ENCODE data around the gene ITPR2.

The ITPR2 gene

GRCh38 chr12:26631846-26632245 is 201.1 kb downstream of the ITPR2 start:
- no peak for TF ChIP-seq POLR2AphosphoS5 (IDR thresholded peaks at IDR 0.05; ENCODE audit: low read depth, low read length)
- TF ChIP-seq REST (IDR thresholded peaks at IDR 0.05; ENCODE audit: insufficient read depth in 1 of 2, low read depth in 2 of 2, low read length in 2 of 2): no peak
- no peak for TF ChIP-seq FOXP2 (optimal IDR thresholded peaks at IDR 0.05; ENCODE audit: borderline replicate concordance, extremely low read depth, extremely low read length, insufficient read depth)
- TF ChIP-seq TAF1 (IDR thresholded peaks at IDR 0.05; ENCODE audit: borderline replicate concordance, insufficient read depth, low read length): no peak
- no peak for TF ChIP-seq SIN3A (IDR thresholded peaks at IDR 0.05; ENCODE audit: borderline replicate concordance, insufficient read depth, low read length)

- TF ChIP-seq SIN3A (IDR thresholded peaks at IDR 0.05; ENCODE audit: borderline replicate concordance, insufficient read depth, low read length) (no peak), POLR2AphosphoS5 (IDR thresholded peaks at IDR 0.05; ENCODE audit: low read depth, low read length) (no peak), REST (IDR thresholded peaks at IDR 0.05; ENCODE audit: insufficient read depth in 1 of 2, low read depth in 2 of 2, low read length in 2 of 2) (no peak), FOXP2 (optimal IDR thresholded peaks at IDR 0.05; ENCODE audit: borderline replicate concordance, extremely low read depth, extremely low read length, insufficient read depth) (no peak), TAF1 (IDR thresholded peaks at IDR 0.05; ENCODE audit: borderline replicate concordance, insufficient read depth, low read length) (no peak)
Observed at GRCh38 chr12:26630546-26631027, 202.4 kb downstream of the ITPR2 start.

GRCh38 chr12:26629864-26630263 is 203.1 kb downstream of the ITPR2 start:
- TF ChIP-seq REST (IDR thresholded peaks at IDR 0.05; ENCODE audit: insufficient read depth in 1 of 2, low read depth in 2 of 2, low read length in 2 of 2) (no peak), POLR2AphosphoS5 (IDR thresholded peaks at IDR 0.05; ENCODE audit: low read depth, low read length) (no peak), SIN3A (IDR thresholded peaks at IDR 0.05; ENCODE audit: borderline replicate concordance, insufficient read depth, low read length) (no peak), TAF1 (IDR thresholded peaks at IDR 0.05; ENCODE audit: borderline replicate concordance, insufficient read depth, low read length) (no peak), FOXP2 (optimal IDR thresholded peaks at IDR 0.05; ENCODE audit: borderline replicate concordance, extremely low read depth, extremely low read length, insufficient read depth) (no peak)

- no peak for TF ChIP-seq SIN3A (IDR thresholded peaks at IDR 0.05; ENCODE audit: borderline replicate concordance, insufficient read depth, low read length)
- TF ChIP-seq TAF1 (IDR thresholded peaks at IDR 0.05; ENCODE audit: borderline replicate concordance, insufficient read depth, low read length): no peak
- TF ChIP-seq REST (IDR thresholded peaks at IDR 0.05; ENCODE audit: insufficient read depth in 1 of 2, low read depth in 2 of 2, low read length in 2 of 2): no peak
Observed at GRCh38 chr12:26628234-26628633, 204.8 kb downstream of the ITPR2 start.

- no peak for TF ChIP-seq REST (IDR thresholded peaks at IDR 0.05; ENCODE audit: insufficient read depth in 1 of 2, low read depth in 2 of 2, low read length in 2 of 2)
- no peak for TF ChIP-seq TAF1 (IDR thresholded peaks at IDR 0.05; ENCODE audit: borderline replicate concordance, insufficient read depth, low read length)
- TF ChIP-seq FOXP2 (optimal IDR thresholded peaks at IDR 0.05; ENCODE audit: borderline replicate concordance, extremely low read depth, extremely low read length, insufficient read depth): no peak
- no peak for TF ChIP-seq POLR2AphosphoS5 (IDR thresholded peaks at IDR 0.05; ENCODE audit: low read depth, low read length)
- no peak for TF ChIP-seq SIN3A (IDR thresholded peaks at IDR 0.05; ENCODE audit: borderline replicate concordance, insufficient read depth, low read length)
Observed at GRCh38 chr12:26627335-26627734, 205.7 kb downstream of the ITPR2 start.

Data from PFSK-1 (cell line).